Dendritic cell treated with granulocyte-macrophage colony-stimulating factor and Interleukin-4, amounts not matched to agents 40 ng/mL and 50 ng/mL, for 4 days (primary cell): Measurements from ENCODE around the gene MIGA2.

Experiments used
- H3K27ac Mint-ChIP-seq: one replicate; pipeline ENCODE4 v1.8.0; 2022; ENCODE audit warnings: mild to moderate bottlenecking, mixed read lengths
- H3K27me3 Mint-ChIP-seq: one replicate; pipeline ENCODE4 v1.8.0; 2022; ENCODE audit warnings: mild to moderate bottlenecking, mixed read lengths
- H3K36me3 Mint-ChIP-seq: one replicate; pipeline ENCODE4 v1.8.0; 2022; ENCODE audit warnings: low read depth, mixed read lengths
- H3K4me1 Mint-ChIP-seq: one replicate; pipeline ENCODE4 v1.8.0; 2022; ENCODE audit warnings: low read depth, mixed read lengths
- H3K4me3 Mint-ChIP-seq: one replicate; pipeline ENCODE4 v1.8.0; 2022; ENCODE audit warnings: mild to moderate bottlenecking, moderate library complexity, mixed read lengths
- H3K9me3 Mint-ChIP-seq: one replicate; pipeline ENCODE4 v1.8.0; 2022; ENCODE audit warnings: mixed read lengths
- intact Hi-C: fragments of 100-400 bp; cut with micrococcal nuclease; formaldehyde crosslinking; loops from one replicate; pipeline ENCODE4 v1.15.0; 2022

MIGA2 gene

DNA sequence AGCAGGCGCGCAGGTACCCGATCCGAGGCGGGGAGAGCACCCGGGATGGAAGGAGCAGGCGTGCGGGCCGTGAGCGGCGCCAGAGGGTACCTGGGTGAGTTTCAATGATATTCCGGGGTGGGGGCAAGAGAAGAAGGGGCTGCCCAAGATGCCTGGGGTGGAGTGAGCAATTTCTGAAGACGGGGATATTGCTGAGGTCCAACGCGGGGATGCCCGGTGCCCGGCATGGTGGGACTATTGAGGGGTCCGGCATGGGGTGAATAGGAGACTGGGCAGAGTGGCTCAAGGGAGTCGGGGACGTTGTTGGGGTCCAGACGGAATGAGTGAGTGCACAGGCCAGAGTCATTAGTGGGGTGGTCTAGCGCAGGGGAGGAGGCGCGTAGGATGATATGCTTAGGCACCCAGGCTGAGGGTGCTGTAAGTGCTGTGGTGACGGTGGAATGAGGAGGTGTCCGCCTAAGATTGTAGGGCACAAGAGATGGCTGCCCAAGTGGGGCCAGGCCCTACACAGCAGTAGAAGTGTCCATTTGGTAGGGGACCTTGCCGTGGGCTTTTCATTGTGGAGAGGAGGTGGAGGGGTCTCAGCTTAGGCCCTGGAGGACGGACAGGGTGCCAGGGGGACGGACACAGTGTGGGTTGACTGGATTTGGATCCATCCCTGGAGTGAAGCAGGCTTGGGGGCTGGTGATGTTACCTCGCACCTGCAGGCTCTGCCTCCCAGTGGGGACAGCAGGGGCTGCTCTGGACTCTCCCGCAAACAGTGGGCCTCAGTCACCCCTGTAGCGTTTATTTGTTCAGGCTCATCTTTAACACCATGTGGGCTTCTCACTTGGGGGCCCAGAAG is 719 bp downstream of the MIGA2 start:
- Mint-ChIP-seq H3K27ac (peak overlapping the region; percentile 90), H3K4me3 (peak overlapping the region; percentile 94), H3K4me1 (peaks cover 30% of the 10 kb centered on the region), H3K27me3 (no peaks in the 10 kb centered on the region), H3K9me3 (no peaks in the 10 kb centered on the region), H3K36me3 (peaks cover 41% of the 10 kb centered on the region)
- intact Hi-C loops: loop anchor here (1.0 kb wide), 1 partner anchor 9 kb away; the partner anchor contains the start of gene SH3GLB2

DNA sequence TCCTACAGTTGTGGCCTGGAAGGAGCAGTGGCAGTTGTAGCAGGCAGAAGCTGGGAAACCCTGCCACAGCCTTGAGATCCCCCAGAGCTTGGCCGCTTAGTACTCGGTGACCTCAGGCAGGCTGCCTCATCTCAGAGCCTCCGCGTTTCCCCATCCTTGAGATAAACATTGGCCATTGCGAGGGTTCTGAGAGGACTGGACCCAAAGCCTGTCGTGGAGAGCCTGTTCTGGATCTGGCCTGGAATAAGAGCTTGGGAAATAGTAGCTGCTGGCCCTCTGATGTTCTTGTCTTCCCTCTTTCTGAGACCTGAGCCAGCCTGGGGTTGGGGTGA is 1.3 kb downstream of the MIGA2 start:
- Mint-ChIP-seq H3K27ac (no peak overlapping the region), H3K36me3 (peaks cover 47% of the 10 kb centered on the region), H3K4me3 (peak overlapping the region; percentile 94), H3K27me3 (no peaks in the 10 kb centered on the region), H3K4me1 (peaks cover 26% of the 10 kb centered on the region), H3K9me3 (no peaks in the 10 kb centered on the region)
- intact Hi-C loops: no loop called here

DNA sequence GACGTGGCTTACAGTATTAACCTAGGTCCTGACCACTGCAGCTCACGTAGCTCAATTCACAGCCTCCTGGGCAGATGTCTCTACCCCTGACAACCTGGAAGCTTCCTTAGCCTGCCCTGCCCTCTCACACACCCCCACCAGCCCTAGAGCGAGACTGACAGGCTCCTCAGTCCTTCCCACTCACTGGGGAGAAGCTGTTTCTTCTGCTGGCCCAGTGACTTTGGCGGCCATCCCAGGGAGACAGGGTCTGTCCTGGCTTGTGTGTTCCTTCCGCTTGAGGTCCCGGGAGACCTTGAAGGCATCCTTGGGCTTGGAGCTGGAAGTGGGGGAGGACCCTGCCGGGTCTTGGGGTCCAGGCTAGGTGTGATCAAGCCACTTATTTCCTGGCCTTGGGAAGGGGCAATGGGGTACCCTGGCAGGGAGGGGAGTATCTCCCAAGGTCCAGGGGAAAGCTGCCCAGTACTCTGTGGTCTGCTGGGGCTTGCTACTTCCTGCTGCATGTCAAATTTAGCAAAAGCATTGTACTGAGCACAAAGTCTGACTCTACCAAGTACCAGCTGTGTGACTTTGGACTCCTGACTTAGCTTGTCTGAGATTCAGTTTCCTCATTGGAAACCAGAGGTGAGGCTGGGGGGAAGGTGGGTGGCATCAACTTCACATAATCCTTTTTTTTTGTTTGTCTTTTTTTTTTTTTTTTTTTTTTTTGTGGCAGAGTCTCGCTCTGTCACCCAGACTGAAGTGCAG is 1.9 kb downstream of the MIGA2 start:
- intact Hi-C loops: no loop called here
- no peak overlapping the region for H3K4me3 Mint-ChIP-seq
- H3K27ac Mint-ChIP-seq: no peak overlapping the region
- H3K36me3 Mint-ChIP-seq: peaks cover 53% of the 10 kb centered on the region
- H3K9me3 Mint-ChIP-seq: no peaks in the 10 kb centered on the region
- no peaks in the 10 kb centered on the region for H3K27me3 Mint-ChIP-seq
- peaks cover 26% of the 10 kb centered on the region for H3K4me1 Mint-ChIP-seq

- intact Hi-C loops: no loop called here
- no peaks in the 10 kb centered on the region for H3K27me3 Mint-ChIP-seq
- no peak overlapping the region for H3K4me3 Mint-ChIP-seq
- H3K36me3 Mint-ChIP-seq: peaks cover 71% of the 10 kb centered on the region
- H3K9me3 Mint-ChIP-seq: no peaks in the 10 kb centered on the region
- H3K27ac Mint-ChIP-seq: no peak overlapping the region
- H3K4me1 Mint-ChIP-seq: peaks cover 26% of the 10 kb centered on the region
Measured at GRCh38 chr9:129040113-129040643, 3.8 kb downstream of the MIGA2 start.

DNA sequence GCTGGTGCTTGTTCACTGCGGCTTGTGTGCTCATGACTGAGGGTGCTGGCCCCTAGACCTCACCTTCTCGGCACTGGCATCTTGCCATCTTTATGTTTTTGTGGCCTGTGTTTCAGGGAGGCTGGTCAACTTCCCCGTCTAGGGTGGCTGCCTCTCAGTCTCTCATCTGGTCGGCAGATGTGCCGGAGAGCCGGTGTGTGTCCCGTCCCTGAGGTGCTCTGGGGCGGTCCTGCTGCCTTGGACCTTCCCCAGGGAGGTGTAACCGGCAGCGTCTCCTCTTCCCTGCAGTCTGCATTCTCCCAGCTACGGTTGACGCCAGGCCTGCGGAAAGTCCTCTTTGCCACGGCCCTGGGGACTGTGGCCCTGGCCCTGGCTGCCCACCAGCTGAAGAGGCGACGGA is 5.6 kb downstream of the MIGA2 start:
- H3K27ac Mint-ChIP-seq: no peak overlapping the region
- H3K4me1 Mint-ChIP-seq: peaks cover 21% of the 10 kb centered on the region
- H3K36me3 Mint-ChIP-seq: peaks cover 75% of the 10 kb centered on the region
- intact Hi-C loops: no loop called here
- no peaks in the 10 kb centered on the region for H3K27me3 Mint-ChIP-seq
- no peaks in the 10 kb centered on the region for H3K9me3 Mint-ChIP-seq
- H3K4me3 Mint-ChIP-seq: no peak overlapping the region

DNA sequence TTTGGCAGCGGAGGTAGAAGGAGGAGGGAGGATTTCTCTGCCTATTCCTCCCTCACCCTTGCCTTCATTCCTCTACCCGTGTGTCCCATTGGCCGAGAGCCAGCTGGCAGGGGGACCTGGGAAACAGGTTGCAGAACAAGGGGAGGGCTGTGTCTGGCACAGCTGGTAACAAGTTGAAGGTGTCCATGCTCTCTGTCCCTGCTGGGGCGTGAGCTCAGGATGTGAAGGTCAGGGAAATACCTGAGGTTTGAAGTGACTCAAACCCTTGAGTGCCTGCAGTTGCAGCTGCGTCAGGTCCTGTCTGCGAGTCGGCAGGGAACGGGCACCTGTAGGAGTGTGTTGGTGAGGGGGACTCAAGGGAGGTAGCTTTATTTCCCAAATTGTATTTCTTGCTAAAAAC is 16.2 kb downstream of the MIGA2 start:
- Mint-ChIP-seq H3K36me3 (peaks cover 85% of the 10 kb centered on the region), H3K4me1 (no peaks in the 10 kb centered on the region), H3K27me3 (no peaks in the 10 kb centered on the region), H3K9me3 (no peaks in the 10 kb centered on the region), H3K27ac (no peak overlapping the region), H3K4me3 (no peak overlapping the region)
- intact Hi-C loops: no loop called here

DNA sequence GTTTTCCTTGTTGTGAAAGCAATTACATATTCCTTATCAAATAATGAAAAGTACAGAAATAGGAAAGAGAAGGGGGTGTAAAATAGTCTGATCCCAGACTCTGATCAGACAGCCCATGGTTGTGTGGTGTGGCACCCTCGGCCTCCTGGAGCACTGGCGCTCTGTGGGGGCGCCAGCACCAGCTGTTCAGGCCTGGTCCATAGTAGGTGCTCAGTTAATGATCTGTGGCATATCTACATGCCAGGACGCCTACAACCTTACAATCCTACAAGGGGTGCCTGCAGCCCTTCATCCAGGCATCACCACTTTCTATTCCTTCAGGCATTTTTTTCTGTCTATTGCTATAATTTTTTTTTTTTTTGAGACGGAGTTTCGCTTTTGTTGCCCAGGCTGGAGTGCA is 16.6 kb downstream of the MIGA2 start:
- Mint-ChIP-seq H3K36me3 (peaks cover 80% of the 10 kb centered on the region), H3K27me3 (no peaks in the 10 kb centered on the region), H3K4me3 (no peak overlapping the region), H3K4me1 (peaks cover 3% of the 10 kb centered on the region), H3K27ac (no peak overlapping the region), H3K9me3 (no peaks in the 10 kb centered on the region)
- intact Hi-C loops: no loop called here

DNA sequence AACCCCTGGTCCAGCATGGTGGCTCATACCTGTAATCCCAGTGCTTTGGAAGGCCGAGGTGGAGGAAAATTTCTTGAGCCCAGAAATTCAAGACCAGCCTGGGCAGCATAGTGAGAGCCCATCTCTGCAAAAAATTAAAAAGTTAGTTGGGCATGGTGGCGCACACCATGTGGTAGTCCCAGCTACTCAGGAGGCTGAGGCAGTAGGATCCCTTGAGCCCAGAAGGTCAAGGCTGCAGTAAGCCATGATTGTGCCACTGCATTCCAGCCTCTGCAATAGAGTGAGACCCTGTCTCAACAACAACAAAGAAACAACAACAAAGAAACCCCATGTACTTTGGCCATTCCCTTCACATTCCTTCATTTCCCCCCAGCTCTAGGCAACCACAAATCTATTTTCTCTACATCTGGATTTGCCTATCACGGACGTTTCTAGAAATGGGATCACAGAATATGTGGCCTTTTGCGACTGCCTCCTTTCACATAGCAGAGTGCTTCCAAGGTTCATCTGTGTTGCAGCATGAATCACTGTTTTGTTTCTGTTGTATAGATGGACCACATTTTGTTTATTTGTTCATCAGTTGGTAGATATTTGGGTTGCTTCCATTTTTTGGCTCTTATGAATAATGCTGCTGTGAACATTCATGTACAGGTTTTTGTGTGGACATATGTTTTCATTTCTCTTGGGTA is 17.9 kb downstream of the MIGA2 start:
- H3K4me3 Mint-ChIP-seq: no peak overlapping the region
- H3K4me1 Mint-ChIP-seq: peaks cover 14% of the 10 kb centered on the region
- H3K9me3 Mint-ChIP-seq: no peaks in the 10 kb centered on the region
- peaks cover 76% of the 10 kb centered on the region for H3K36me3 Mint-ChIP-seq
- intact Hi-C loops: no loop called here
- no peak overlapping the region for H3K27ac Mint-ChIP-seq
- H3K27me3 Mint-ChIP-seq: no peaks in the 10 kb centered on the region

GRCh38 chr9:129058965-129059795 is 22.8 kb downstream of the MIGA2 start:
- Mint-ChIP-seq H3K27ac (no peak overlapping the region), H3K4me3 (no peak overlapping the region), H3K4me1 (peaks cover 21% of the 10 kb centered on the region), H3K36me3 (peaks cover 77% of the 10 kb centered on the region), H3K9me3 (no peaks in the 10 kb centered on the region), H3K27me3 (no peaks in the 10 kb centered on the region)
- intact Hi-C loops: no loop called here

- no peak overlapping the region for H3K27ac Mint-ChIP-seq
- no peaks in the 10 kb centered on the region for H3K9me3 Mint-ChIP-seq
- H3K4me1 Mint-ChIP-seq: peaks cover 21% of the 10 kb centered on the region
- H3K27me3 Mint-ChIP-seq: no peaks in the 10 kb centered on the region
- intact Hi-C loops: no loop called here
- H3K4me3 Mint-ChIP-seq: no peak overlapping the region
- H3K36me3 Mint-ChIP-seq: peaks cover 77% of the 10 kb centered on the region
Measured at GRCh38 chr9:129059796-129060785, 23.7 kb downstream of the MIGA2 start.

- H3K27ac Mint-ChIP-seq: no peak overlapping the region
- intact Hi-C loops: no loop called here
- H3K36me3 Mint-ChIP-seq: peaks cover 81% of the 10 kb centered on the region
- no peaks in the 10 kb centered on the region for H3K9me3 Mint-ChIP-seq
- no peak overlapping the region for H3K4me3 Mint-ChIP-seq
- no peaks in the 10 kb centered on the region for H3K27me3 Mint-ChIP-seq
- H3K4me1 Mint-ChIP-seq: peaks cover 21% of the 10 kb centered on the region
Measured at GRCh38 chr9:129060991-129061390, 24.6 kb downstream of the MIGA2 start.

DNA sequence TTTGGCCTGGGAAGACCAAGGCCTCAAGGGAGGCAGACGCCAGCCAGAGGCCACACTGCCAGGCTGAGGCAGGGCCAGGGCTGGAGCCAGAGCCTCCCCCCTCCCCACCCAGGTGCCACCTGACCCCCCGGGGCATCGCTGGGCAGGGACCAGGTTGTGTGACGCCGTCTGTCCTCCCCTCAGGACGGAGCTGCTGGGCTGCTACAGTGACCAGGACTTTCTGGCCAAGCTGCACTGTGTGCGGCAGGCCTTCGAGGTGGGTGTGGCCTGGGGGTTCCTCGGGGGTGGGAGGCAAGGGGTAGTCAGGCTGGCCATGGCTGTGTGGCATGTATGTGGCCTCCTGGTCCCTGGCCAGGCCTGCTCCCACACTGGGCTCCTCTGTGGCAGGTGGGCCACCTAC is 26.6 kb downstream of the MIGA2 start:
- Mint-ChIP-seq H3K9me3 (no peaks in the 10 kb centered on the region), H3K4me3 (no peak overlapping the region), H3K36me3 (peaks cover 92% of the 10 kb centered on the region), H3K4me1 (peaks cover 20% of the 10 kb centered on the region), H3K27me3 (no peaks in the 10 kb centered on the region), H3K27ac (no peak overlapping the region)
- intact Hi-C loops: no loop called here
